HG02884 (cell line): ENCODE measurements around the gene MAP4K4.
A peak's percentile ranks its signal among the peaks of the same experiment; 100 is the strongest.

Source experiments
- ATAC-seq: cut with Tn5 transposase; IDR thresholded peaks from one replicate; pipeline ENCODE4 v1.9.1; 2021; ENCODE audit warnings: mild to moderate bottlenecking, moderate library complexity; ENCODE audit not compliant: unreplicated experiment

MAP4K4 gene

DNA sequence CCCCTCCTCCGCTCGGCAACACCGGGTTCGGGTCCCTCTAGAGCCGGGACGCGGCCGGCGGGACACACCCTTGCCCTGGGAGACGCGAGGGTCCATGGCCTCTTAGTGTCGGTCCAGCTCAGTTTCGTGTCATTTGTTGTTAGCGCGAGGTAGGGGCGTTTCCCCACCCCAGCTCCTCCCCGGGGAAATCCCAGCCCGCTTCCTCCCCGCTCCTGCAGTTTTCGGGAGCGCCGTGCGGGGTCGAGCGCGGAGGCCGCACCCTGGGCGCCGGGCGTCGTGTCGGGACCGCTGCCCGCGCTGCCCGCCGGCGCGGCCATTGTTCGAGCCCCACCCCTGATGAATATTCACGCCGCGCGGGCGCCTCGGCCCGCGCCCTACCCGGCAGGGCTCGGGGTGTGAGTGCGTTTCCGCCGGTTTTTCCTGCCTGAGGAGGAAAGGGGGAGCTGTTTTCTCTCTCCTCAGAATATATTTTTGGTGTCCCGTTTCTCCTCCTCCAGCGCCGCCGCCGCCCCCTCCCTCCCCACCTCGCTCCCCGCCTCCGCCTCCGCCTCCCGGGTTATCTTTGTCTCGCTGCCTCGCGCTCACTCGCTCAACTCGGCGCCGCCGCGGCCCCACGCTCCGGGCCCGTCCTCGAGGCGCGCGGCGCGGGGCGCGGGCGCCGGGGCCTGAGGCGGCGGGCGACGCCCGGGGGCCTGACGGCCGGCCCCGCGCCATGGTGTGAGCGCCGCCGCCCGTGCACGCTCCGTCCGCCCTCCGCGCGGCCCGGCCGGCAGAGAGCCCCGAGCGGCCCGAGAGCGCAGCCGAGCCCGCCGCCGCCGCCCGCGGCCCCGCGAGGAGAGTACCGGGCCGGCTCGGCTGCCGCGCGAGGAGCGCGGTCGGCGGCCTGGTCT lies at the start of gene MAP4K4:
Gene MAP4K4, plus strand, starts transcription at position 584 of the 890 bp plus-strand sequence. CDS start 374 bp downstream, outside the sequence.
- ATAC-seq: peak; percentile 48

DNA sequence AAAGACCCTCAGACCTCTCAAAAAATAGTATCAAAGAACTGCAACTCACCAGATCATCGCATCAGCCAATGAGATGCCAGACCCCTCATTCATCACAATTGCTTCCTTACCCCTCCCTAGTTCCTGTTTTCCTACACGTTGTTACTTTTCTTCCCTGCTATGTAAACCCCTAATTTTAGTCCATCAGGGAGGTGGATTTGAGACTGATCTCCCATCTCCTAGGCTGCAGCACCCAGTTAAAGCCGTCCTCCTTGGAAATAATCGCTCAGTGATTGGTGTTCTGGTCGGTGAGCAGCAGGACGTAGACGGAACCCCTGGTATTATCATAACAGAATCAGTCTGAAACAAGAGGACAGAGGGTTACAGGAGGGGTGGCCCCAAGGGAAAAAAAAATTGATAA lies 44.0 kb upstream of the MAP4K4 start:
- no peak for ATAC-seq

DNA sequence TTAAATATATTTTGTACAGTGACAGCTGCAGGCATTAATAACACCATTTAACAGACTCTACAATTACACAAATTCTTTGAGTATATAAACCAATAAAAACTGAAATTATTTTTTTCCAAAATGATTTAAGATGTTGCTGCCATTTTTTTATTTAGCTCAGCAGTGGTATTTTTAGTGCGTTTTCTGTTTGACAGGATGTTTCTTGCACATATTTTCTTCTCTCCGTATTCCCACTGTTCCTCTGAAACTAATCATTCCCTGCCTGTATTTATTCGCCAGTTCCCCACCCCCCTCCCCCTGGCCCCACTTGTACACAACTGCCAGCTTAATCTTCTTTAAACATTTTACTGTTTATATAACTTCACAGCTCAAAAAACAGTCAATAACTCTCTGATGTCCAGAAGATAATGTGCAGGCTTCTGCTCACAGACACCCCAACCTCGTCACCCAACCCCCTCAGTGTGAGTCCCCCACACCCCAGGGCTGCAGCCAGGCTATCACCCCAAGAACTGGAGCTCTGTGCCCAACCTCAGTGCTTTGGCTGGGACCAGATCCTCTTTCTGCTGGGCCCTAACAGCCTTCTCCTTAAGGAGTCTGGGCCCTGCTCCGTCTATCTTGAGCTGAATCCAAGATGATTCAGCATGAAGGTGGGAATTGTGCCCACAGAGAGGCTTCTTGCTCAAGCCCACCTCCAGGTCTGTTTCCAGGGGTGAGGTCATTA lies 41.6 kb upstream of the MAP4K4 start:
- no peak for ATAC-seq

DNA sequence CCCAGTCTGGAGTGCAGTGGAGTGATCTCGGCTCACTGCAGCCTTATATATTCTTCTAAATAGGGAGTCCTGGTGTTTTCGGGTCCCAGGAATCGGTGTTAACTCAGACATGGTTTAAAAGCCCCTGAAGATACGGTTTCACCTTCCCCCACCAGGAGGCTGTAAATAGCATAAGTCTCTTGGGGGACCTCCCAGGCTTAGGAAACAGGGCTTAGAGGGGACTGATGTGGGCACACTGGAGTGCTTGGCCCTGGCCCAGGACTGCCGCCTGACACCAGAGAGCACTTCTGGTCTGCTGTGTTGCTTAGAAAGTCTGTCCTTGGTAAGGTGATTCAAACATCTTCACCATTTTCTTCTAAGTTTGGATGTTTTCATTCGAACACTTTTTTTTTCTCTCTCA lies 39.7 kb upstream of the MAP4K4 start:
- no peak for ATAC-seq

DNA sequence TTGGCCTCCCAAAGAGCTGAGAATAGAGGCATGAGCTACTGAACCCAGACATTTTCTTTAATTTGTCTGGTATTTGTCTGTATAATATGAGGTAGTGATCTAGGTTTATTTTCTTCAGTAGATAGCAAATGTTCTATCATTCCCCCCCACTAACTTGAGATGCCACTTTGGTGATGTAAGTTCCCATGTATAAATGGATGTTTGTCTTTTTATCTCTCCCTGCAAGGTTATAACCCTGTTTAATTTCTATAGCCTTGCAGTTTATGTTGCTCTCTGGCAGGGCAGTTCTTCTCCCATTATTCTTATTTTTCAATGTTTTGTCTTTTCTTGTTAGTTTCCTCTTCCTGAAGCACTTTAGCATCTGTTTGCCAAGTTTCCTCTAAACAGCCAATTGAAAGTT lies 39.1 kb upstream of the MAP4K4 start:
- no peak for ATAC-seq

DNA sequence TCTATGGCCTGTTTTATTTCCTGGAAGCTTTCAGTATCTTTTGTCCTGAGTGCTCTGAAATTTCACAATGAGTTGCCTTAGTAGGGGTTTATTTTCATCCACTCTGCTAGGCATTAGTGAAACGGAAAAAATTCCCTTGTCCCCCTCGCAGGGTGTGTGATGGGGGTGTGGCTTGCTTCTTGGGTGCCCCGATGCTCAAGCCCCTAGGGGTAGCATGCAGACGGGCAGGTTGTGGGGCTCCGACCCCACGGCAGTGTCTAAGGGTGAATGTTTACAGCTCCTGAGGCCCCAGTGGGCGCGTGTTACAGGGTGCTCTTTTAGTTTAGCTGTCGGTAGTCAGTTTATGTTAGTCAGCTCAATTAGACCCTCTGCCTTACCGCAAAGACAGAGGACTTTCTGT lies 32.2 kb upstream of the MAP4K4 start:
- ATAC-seq: no peak

DNA sequence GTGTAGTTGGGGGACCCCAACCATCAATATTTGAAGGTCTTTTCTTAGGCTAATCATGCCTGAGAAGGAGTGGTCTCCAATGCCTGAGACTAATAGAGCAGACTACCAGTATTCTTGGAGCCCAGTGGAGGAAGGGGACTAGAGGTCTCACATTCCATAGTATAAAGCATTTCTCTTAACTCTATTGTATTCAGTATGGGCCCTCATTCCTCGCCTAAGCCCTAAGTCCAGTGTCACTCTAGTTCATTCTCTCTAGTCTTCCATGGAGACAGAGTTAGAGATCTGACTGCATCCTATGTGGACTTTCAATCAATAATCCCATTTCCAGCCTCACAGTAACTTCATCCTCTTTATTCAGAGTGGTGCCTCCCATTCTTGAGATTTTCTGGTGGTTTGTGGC lies 29.7 kb upstream of the MAP4K4 start:
- no peak for ATAC-seq

DNA sequence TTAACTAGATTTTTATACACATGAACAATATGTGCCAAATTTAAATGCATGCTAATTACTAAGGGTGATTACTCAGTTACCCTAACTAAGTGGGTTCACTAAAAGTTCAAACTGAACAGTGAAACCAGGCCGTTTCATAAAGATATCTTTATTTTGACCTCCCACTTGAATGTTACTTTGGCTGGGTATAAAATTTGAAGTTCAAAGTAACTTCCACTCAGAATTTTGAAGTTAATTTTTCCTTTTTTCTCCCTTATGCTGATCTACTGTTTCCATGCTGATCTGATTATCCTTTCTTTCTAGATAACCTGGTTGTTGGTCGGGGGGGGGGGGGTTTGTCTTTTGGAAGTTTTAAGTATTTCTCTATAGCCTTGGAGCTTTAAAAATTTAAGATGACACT lies 25.5 kb upstream of the MAP4K4 start:
- ATAC-seq: no peak

DNA sequence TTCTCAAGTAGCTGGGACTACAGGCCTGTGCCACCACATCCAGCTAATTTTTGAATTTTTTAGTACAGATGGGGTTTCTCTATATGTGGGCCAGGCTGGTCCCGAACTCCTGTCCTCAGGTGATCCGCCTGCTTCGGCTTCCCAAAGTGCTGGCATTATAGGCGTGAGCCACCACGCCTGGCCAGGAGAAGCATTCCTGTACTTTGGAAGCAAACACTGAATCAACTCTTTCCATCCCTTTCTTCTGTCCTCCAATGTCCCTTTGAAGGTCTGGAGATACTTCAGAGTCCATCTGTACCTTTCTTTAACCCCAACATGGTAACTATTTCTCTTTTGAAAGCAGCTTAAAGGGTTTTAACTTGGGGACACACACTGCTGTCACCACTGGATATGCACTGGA lies 23.6 kb upstream of the MAP4K4 start:
- no peak for ATAC-seq

DNA sequence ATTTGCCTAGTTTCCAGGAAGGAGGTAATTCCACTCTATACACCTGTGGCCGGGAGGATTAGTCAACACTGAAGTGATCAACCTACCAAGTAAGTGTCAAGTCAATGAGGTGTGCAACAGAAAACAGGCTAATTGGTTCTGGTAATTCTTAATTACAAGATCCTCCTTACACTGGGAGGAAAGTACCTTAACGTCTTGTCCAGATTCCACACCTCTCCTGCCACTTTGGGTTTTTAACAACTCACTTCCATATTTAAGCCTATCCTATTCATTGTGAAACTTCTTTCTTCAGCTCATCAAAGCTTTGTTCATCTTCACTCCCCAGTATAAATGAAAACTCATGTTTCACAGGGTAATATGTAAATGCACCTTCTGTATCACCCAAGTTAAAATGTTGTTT lies 22.0 kb upstream of the MAP4K4 start:
- ATAC-seq: no peak

DNA sequence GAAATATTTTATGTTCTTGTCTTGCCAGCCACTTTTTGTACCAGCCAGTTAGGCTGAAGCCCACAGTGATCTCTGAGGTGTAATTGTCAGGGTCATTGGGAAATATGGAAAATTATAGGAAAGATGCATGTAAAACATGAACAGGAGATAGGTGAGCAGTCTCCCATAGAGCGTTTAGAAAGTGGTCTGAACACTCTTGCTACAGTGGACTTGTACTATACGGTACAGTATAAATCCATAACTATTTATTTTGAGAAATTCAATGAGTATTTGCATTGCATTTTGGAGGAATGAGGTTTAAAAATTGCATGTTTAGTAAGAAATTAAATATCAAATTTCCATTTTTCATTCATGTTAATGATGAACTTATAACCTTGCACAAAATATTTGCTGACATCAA lies 20.8 kb upstream of the MAP4K4 start:
- ATAC-seq: no peak

DNA sequence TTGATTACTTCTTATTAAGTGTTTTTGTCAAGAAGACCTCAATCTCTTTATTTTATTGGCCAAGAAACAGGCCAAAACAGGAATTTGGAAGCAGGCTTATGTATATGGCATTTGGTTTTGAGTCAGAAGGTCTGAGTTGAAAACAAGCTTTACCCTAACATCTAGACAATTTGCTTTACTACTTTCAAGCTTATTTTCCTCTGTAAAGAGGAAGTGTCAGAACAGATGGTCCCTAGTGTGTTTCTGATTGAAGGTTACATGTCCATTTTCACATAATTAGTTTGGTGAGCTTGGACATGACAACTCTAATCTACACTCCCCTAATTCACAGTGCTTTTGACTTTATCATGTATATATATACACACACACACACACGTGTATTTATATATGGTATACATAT lies 19.8 kb upstream of the MAP4K4 start:
- ATAC-seq: no peak

DNA sequence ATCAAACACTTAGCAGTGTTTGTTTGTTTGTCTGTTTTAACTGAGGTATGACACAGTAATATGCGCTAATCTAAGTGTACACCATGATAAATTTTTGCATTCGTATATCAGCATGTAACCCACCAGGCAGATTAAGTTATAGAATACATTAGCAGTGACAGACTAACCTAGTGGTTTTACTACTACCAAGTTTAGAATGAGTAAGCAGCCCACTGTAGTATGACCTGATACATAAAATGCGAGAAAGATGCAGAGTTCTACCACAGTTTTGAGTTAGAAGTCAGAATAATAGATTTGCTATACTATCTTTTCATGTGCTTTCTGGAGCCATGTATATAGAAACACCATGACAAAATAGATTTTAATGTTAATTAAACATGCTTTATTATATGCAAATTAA lies 19.1 kb upstream of the MAP4K4 start:
- no peak for ATAC-seq

DNA sequence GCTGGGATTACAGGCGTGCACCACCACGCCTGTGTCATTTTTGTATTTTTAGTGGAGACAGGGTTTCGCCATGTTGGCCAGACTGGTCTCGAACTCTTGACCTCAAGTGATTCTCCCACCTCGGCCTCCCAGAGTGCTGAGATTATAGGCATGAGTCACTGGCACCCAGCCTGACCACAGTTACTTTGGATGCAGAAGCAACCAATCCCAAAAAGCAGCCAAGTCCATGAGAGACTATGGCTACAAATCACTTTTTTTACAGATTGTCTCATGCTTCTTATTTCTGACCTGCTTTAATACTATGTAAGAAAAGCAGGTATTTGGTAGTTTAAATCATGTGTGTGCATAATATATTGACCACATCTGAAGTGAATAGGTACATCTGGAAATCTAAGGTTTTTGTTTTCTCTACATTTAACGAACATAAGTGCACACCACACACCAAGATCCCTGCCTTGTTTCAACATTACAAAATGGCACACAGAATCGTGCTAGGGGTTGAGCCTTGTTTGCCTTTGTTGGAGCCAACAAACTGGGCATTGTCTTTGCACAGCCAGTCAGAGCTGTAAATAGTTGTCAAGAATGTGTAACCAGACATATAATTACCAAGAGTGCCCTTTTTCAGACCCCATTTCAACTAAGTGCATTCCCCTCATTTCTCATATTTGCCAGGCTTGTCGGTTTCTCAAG lies 18.3 kb upstream of the MAP4K4 start:
- no peak for ATAC-seq

DNA sequence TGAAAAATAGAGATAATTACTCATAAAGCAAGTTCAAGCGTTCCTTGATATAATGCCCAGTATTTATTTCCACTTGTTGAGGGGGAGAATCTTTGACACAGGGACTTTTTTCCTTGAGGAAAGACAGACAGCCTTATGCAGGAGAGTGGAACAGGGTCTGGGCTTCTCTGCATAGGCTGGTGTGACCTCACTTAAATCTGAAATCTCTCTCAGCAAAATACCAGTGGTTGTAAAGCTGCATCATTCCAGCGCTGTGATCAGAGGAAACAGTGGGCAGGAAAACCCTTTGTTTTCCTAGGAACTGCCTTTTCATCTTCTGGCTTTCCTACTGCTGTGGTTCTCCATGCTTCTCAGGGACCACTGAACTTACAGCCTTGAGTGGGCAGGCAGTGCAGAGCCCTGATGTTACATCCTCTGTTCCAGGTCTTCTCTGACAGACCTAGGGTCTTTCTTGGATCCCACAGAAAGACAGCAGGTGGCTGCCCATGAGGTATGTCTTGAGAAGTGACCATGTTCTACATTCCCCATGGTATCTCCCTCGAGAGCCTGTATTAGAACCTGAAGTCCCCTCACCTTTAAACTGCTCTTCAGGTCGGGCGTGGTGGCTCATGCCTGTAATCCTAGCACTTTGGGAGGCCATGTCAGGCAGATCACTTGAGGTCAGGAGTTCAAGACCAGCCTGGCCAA lies 17.6 kb upstream of the MAP4K4 start:
- ATAC-seq: no peak

DNA sequence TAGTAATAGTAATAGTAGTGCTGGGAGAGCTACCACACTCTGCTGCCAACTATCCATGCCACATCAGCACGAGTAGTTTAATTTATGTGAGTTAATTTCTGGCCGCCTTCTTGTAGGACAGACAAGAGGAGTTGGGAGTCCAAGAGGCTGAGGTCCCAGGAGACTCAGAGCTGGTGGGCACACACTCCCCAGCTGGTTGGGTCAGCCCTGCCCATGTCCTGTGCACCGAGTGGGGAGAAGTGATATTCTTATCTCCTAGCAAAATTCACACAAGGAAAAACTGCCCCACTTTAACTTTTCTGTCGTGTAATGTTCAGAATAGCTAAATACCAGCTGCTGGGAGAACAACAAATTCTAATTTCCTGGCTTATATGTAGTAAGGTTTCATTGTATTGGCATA lies 15.2 kb upstream of the MAP4K4 start:
- no peak for ATAC-seq

DNA sequence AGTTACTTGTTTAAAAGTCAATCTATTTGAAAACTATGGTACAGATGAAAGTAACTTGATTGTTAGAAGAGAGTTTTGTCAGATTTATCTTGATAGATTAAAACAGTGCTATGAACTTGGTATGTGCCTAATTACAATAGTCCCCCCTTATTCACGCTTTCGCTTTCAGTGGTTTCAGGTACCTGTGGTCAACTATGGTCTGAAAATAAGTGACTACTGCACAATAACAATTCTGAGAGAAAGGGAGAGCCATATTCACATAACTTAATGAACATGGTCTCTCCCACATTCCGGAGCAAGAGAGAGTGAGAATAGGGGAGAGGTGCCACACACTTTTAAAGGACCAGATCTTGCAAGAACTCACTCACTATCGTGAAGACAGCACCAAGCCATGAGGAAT lies 13.2 kb upstream of the MAP4K4 start:
- ATAC-seq: no peak

DNA sequence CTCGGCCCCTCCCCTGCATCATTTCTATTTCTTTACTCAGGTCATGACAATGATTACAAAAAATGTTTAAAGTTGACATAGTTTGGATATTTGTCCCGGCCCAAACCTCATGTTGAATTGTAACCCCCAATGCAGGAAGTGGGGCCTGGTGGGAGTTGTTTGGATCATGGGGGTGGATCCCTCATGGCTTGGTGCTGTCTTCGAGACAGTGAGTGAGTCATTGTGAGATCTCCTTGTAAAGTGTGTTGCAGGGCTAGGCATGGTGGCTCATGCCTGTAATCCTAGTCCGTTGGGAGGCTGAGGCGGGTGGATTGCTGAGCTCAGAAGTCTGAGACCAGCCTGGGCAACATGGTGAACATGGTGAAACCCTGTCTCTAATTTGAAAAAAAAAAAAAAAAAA lies 9.2 kb upstream of the MAP4K4 start:
- ATAC-seq: no peak

DNA sequence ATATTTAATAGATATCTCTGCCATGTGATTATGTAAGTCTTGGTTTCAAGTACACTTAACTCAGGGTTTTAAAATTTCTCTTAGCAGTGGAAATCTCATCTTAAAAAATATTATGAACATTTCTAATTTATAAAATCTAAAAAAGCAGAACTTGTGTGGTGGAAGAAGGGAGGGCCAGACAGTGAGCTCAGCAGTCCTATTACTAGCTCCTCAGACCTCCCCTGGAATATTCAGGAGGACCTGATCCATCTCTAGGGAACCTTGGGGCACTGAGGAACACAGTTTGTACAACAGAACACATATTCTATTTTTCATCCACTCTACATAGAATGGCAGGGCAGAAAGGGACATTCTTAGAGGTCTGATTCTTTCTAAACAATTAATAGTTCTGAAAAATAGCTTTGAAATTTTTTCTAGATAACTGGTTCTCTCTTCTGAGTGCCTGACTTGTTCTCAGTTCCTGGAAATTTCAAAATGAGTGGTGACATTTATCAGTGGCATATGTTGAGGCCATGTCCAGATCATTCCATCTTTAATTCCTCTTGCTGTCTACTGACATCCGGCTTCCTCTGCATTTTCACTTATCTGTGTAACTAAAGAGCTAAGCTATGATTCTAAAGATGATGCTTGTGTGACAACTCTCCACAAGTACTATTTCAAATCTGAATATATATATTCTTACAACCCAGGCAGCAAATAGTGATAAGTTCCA lies 8.2 kb upstream of the MAP4K4 start:
- ATAC-seq: no peak

DNA sequence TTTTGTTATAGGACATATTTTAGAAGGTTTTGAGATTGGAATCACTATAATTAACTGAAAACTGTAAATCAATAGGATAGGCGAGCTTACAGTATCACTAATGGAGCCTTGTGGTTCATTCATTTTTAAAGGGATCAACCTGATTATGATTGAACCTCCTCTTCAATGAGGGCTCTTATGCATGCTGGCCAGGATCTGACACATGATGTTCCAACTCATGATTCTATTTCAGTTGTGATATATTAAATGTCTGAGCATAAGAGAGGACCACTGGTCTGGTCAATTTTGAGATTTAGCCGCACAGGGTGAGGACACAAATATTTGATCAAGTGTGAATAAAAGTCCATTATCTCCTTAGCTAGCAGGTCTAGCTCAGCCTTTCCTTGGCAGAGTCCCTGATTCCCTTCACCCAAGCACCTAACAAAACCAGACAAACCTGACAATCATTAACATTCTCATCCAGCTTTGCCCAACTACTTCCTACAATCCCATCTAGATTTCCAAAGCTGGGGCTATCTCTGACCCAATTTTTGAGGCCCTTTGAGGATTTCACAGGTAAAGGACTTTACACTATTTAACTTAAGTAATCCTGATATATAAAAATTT lies 6.9 kb upstream of the MAP4K4 start:
- no peak for ATAC-seq
